HFF-Myc (cell line): ENCODE measurements around the gene FBN1.

Experiments used
- DNase-seq: peaks from one replicate; pipeline ENCODE4 v3.0.0-alpha.2; 2011; ENCODE audit warnings: low read depth; ENCODE audit errors: extremely low read depth
- H3K4me3 ChIP-seq: replicated peaks from 2 replicates; pipeline ENCODE4 v1.5.1; 2011; ENCODE audit warnings: low read depth, mild to moderate bottlenecking, control low read depth, low read length
- CTCF ChIP-seq: IDR thresholded peaks from 2 replicates; pipeline ENCODE4 v1.5.1; 2012; ENCODE audit warnings: mild to moderate bottlenecking, low read depth, low read length, control low read depth; ENCODE audit errors: missing control alignments

Gene FBN1

GRCh38 chr15:48366584-48367312, 278.8 kb downstream of the FBN1 start:
- TF ChIP-seq CTCF = no peak
- no peak for DNase-seq
- no peak overlapping the region for H3K4me3 ChIP-seq

GRCh38 chr15:48365575-48365974, 279.9 kb downstream of the FBN1 start:
- no peak for DNase-seq
- TF ChIP-seq CTCF = no peak

GRCh38 chr15:48363474-48363873, 282.0 kb downstream of the FBN1 start:
- no peak for DNase-seq

More at GRCh38 chr15:48365575-48365974, 279.9 kb downstream of the FBN1 start:
- no peak overlapping the region for H3K4me3 ChIP-seq

GRCh38 chr15:48361685-48362084, 283.8 kb downstream of the FBN1 start:
- DNase-seq = no peak
- TF ChIP-seq CTCF = no peak
- no peak overlapping the region for H3K4me3 ChIP-seq

More at GRCh38 chr15:48363474-48363873, 282.0 kb downstream of the FBN1 start:
- H3K4me3 ChIP-seq = no peak overlapping the region
- no peak for TF ChIP-seq CTCF

GRCh38 chr15:48360841-48361240, 284.7 kb downstream of the FBN1 start:
- H3K4me3 ChIP-seq = no peak overlapping the region
- TF ChIP-seq CTCF = no peak
- DNase-seq = no peak
